ENCODE measurements around the gene GNG4. TPM values are rescaled to one million over a fixed set of nuclear protein-coding genes. Genes with fewer than 3 reads are reported as not detected.

GNG4 gene
- total and polyA plus RNA-seq, 11 donors = 0.06 to 0.07 TPM; not detected in 9

- no peak for DNase-seq
- H3K4me1 ChIP-seq = peaks cover 0 to 20% (median 0%) of the 10 kb centered on the region in 12 donors
- H3K36me3 ChIP-seq = no peaks in the 10 kb centered on the region
- no peak for ATAC-seq
- TF ChIP-seq CTCF (IDR thresholded peaks at IDR 0.05) (no peak), POLR2A (IDR thresholded peaks at IDR 0.05) (no peak)
- H3K27ac ChIP-seq = no peak overlapping the region
- intact Hi-C loops (cut with DNase I) = no loop called here
- no peaks in the 10 kb centered on the region for H3K9me3 ChIP-seq
- no peak overlapping the region for H3K4me3 ChIP-seq
- H3K27me3 ChIP-seq = peaks cover 0 to 21% (median 3%) of the 10 kb centered on the region in 9 donors
- WGBS, 4 donors = 83 to 89% (median 88%) methylated on average over 10 of the region's 10 CpGs
Observed at GRCh38 chr1:235637756-235638534, 11.6 kb downstream of the GNG4 start.

GRCh38 chr1:235635938-235636662, 13.5 kb downstream of the GNG4 start:
- ATAC-seq = no peak
- DNase-seq = no peak
- H3K4me3 ChIP-seq = no peak overlapping the region
- no peak overlapping the region for H3K27ac ChIP-seq
- no peak for TF ChIP-seq CTCF (IDR thresholded peaks at IDR 0.05)
- peaks cover 0 to 6% (median 0%) of the 10 kb centered on the region in 12 donors for H3K4me1 ChIP-seq
- no peaks in the 10 kb centered on the region for H3K36me3 ChIP-seq
- intact Hi-C loops (cut with DNase I) = no loop called here
- H3K27me3 ChIP-seq = peaks cover 0 to 10% (median 0%) of the 10 kb centered on the region in 9 donors
- 58 to 86% (median 72%) methylated on average over 6 to 12 of the region's 12 CpGs for WGBS, 4 donors
- no peaks in the 10 kb centered on the region for H3K9me3 ChIP-seq

- intact Hi-C loops (cut with DNase I) = no loop called here
- peak overlapping the region in 9 of 12 donors; percentile 4 to 47 (median 35) for H3K4me3 ChIP-seq
- WGBS, 4 donors = 28 to 35% (median 33%) methylated on average over 14 of the region's 14 CpGs
- H3K27ac ChIP-seq = peak overlapping the region in 1 of 12 donors; percentile 33
- ATAC-seq (no peak), DNase-seq (no peak)
- no peaks in the 10 kb centered on the region for H3K36me3 ChIP-seq
- H3K27me3 ChIP-seq = peaks cover 0 to 7% (median 0%) of the 10 kb centered on the region in 9 donors
- TF ChIP-seq POLR2A (IDR thresholded peaks at IDR 0.05) (no peak), CTCF (IDR thresholded peaks at IDR 0.05) (no peak)
- H3K9me3 ChIP-seq = no peaks in the 10 kb centered on the region
- H3K4me1 ChIP-seq = peaks cover 0 to 6% (median 0%) of the 10 kb centered on the region in 12 donors
Observed at GRCh38 chr1:235632506-235633401, 16.8 kb downstream of the GNG4 start.

All from heart left ventricle (tissue), 16 donors.